ENCODE measurements around the gene ASB9.

DNA sequence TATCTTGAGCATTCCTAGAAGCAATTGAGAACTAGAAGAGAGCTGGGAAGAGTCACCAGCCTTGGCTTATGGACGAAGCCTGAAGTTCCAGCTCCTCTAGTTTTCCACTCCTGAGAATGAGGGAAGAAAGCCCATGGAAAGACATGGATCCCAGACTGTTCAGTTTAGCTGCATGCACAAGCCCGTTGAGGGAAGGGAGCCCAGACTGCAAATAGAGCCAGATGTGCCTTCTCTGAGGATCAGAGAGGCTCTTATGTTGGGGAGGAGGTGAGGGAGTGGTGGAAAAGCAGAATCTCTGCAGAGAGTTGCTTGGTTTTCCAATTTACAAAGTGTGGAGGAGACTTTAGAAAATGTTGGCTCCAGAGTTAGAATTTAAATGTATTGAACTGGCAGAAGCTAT, 69.0 kb downstream of the ASB9 start:
- TF ChIP-seq, protein P1, sequence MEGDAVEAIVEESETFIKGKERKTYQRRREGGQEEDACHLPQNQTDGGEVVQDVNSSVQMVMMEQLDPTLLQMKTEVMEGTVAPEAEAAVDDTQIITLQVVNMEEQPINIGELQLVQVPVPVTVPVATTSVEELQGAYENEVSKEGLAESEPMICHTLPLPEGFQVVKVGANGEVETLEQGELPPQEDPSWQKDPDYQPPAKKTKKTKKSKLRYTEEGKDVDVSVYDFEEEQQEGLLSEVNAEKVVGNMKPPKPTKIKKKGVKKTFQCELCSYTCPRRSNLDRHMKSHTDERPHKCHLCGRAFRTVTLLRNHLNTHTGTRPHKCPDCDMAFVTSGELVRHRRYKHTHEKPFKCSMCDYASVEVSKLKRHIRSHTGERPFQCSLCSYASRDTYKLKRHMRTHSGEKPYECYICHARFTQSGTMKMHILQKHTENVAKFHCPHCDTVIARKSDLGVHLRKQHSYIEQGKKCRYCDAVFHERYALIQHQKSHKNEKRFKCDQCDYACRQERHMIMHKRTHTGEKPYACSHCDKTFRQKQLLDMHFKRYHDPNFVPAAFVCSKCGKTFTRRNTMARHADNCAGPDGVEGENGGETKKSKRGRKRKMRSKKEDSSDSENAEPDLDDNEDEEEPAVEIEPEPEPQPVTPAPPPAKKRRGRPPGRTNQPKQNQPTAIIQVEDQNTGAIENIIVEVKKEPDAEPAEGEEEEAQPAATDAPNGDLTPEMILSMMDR (conservative IDR thresholded peaks at IDR 0.05; ENCODE audit: low read length) = no peak
- TF ChIP-seq EZH2phosphoT487 (IDR thresholded peaks at IDR 0.05; ENCODE audit: borderline replicate concordance, low read depth, low read length) = no peak
